Measurements from ENCODE around the gene SLC35B2.

- TF ChIP-seq CTCF (IDR thresholded peaks at IDR 0.05; ENCODE audit: low read depth, low read length, missing input control) = no peak
- no peak for TF ChIP-seq EGR1 (IDR thresholded peaks at IDR 0.05; ENCODE audit: low read depth in 2 of 2)
- TF ChIP-seq HNF4G (IDR thresholded peaks at IDR 0.05) = no peak
- TF ChIP-seq REST (IDR thresholded peaks at IDR 0.05) = no peak
- TF ChIP-seq TAF1 (conservative IDR thresholded peaks at IDR 0.05) = no peak
- no peak for TF ChIP-seq ATF3 (IDR thresholded peaks at IDR 0.05)
- TF ChIP-seq SP1 (IDR thresholded peaks at IDR 0.05) = no peak
- TF ChIP-seq MAX (IDR thresholded peaks at IDR 0.05) = no peak
Observed at GRCh38 chr6:44275271-44275748, 18.0 kb upstream of the SLC35B2 start.
